Fibroblast of skin of scalp (primary cell): ENCODE results near the gene FCHO2.

Experiments
- DNase-seq: peaks from one replicate; pipeline ENCODE4 v3.0.0-alpha.2; 2013

The FCHO2 gene

DNA sequence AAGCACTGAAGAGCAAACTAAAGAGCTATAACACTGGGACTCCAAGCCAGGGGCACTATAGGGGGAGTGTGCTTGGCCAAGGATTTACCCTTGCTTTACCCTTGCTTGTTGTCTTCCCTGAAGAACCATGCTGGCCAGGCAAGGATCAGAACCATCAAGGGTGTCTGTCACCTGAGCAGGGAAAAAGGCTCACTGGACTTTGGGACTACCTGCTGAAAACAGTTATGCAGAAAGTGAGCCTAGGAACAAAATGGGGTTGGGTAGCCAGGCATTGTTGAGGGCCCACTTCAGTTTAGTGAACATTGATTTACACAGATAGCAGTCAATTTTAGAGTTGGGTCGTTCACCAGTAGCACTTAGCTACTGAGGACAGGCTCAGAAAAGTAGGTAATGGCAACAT lies 156.5 kb downstream of the FCHO2 start:
- DNase-seq, result no peak

- no peak for DNase-seq
Measured at GRCh38 chr5:73114044-73114688, 158.3 kb downstream of the FCHO2 start.

DNA sequence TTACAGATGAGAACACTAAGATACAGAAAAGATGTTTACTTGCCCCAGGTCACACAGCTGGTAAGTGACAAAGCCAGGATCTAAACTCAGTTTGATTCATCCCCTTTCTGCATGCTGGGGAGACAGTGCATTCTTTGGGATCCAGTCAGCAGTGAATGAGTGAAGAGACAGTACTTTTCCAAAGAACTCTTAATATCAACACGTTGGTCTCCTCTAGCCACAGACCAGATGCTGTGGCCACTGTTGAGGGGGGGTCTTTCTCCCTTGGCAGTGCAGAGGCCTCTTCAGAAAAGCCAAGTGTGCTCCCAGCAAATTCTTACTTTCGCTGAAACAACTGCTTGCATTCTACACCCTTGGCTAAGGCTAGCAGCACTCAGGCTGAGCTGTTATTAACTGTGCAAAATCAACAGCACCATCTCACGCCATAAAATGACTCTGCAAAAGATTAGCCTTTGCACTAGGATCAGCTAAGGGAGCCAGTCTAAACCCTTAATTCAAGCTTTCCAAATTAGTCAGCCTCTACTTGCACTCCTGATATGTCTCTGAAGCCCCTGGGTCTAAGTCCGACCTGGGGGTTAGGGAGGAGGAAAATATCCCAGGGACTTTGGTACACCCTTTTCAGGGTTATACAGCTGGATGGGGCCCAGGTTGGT lies 159.7 kb downstream of the FCHO2 start:
- peak; percentile 96 for DNase-seq

- peak; percentile 39 for DNase-seq
Measured at GRCh38 chr5:73116506-73116905, 160.7 kb downstream of the FCHO2 start.

DNA sequence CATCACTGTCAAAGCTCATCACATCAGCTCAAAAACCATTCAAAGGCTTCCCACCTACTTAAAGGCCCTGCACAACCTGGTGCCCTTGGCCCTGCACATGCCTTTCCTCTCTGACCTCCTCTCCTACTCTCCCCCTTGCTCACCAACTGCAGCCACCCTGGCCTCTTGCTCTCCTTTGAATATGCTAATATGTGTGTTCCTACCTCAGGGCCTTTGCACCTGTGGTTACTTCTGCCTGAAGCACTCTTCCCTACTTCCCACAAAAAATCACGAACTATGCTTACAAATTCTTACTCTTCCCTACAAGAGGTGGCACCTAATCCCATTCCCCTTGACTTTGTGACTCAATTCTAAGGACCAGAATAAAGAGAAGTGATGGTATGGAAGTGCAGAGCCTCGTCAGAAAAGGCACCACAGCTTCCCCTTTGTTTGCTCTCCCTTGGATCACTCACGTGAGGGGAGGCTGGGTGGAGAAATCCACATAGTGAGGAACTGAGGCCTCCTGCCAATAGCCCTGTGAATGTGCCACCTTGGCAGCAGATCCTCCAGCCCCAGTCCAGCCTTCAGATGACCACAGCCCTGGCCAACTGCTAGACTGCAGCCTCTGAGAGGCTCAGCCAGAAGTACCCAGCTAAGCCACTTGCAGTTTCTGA lies 161.4 kb downstream of the FCHO2 start:
- no peak for DNase-seq

DNA sequence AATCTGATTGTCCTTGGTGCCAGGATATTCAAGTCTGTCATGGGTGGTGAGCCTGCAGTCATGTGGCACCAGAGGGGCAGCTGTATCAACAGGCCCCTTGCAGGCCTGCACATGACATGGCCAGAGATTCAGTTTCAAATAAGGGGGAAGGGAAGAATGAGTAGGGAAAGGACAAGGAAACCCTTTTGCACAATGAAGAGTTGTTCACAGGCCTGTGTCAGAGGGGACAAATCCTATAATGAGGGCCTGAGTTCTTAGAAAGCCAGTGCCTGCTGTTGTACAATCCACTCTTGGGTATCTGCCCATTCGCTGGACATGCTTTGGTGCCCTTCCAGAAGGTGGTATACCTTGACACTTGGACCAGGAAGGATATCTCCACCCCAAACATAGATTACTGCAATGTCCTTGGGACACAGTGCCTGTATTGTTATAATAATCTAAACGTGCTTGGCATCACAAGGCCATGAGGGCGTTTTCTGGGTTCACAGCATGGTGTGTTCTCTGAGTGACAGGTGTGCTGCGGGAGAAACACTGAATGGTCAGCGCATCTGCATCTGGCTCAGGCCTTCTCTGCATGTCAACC lies 162.6 kb downstream of the FCHO2 start:
- DNase-seq, result no peak

DNA sequence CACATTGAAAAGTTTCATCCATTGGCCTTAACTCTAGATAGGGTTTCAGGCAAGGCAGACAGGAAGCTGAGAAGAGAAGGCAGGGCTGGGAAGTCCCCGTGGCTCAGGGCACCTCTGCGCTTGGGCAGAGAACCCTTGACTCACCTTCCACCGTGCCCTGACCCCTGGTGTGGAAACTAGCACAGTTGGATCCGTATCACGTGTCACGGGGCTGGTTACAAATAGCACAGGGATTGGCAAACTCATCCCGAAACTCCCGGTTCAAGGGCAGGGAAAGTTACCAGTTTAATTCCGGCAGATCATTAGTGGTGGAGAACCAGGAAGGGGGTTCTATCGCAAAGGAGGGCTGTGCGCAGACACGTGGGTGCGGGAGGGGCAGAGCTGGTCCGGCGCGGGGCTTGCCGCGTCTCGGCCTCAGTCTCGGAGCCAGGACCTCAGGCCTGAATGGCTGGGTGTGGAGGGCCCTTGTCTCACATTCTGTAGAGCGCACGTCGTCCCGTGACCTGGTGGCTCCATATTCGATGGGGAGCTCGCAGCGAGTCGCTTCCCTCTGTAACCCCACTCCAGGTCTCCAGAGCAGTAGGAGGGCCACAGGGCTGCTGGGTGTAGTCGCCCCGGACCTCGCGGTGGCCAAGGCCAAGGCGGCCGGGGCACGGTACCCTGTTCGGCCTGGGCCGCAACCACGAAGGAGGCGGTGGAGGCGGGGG lies 163.8 kb downstream of the FCHO2 start:
- no peak for DNase-seq

GRCh38 chr5:73120222-73121118 lies 164.6 kb downstream of the FCHO2 start, which contains the start of gene TMEM171:
Gene TMEM171 (plus strand): TSS chr5:73120575. CDS start chr5:73123374, 2,799 bp downstream.
- peak; percentile 46 for DNase-seq

- peak; percentile 57 for DNase-seq
Measured at GRCh38 chr5:73121119-73121463, 165.2 kb downstream of the FCHO2 start.

DNA sequence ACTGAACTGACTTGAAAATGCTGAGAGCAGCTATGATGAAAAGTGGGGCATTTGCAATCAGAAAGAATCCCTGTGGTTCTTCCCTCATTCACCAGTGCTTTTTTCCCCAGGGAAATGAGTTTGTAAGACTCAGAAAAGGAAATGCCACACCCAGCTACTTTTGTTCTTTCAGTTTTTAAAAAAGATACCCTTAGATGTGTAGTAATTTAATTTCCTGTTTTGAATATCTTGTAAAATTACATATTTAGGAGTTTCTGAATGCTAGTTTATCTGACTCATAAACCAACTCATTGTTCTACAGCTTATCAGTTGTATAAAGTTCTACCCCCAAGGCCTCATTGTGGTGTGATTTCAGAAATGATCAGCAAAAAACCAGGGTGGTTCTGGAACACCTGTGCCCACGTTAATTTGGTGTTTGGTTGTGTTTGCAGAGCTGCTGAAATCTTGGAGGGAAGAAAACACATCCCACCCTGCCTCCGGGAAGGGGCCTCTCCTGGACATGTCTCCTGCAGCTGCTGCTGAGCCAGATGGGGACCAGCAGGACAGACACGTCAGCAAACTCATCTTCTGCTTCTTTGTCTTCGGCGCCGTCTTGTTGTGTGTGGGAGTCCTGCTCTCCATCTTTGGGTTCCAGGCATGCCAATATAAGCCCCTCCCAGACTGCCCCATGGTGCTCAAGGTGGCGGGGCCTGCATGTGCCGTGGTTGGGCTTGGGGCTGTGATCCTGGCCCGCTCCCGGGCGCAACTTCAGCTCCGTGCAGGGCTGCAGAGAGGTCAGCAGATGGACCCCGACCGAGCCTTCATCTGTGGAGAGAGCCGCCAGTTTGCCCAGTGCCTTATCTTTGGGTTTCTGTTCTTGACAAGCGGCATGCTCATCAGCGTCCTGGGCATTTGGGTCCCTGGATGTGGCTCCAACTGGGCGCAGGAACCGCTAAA lies 167.3 kb downstream of the FCHO2 start:
- peak; percentile 86 for DNase-seq

- no peak for DNase-seq
Measured at GRCh38 chr5:73125289-73125688, 169.4 kb downstream of the FCHO2 start.

- no peak for DNase-seq
Measured at GRCh38 chr5:73126381-73126780, 170.5 kb downstream of the FCHO2 start.

- DNase-seq, result no peak
Measured at GRCh38 chr5:73126957-73127356, 171.1 kb downstream of the FCHO2 start.

GRCh38 chr5:73129143-73129542 lies 173.3 kb downstream of the FCHO2 start:
- no peak for DNase-seq

- no peak for DNase-seq
Measured at GRCh38 chr5:73130811-73131210, 175.0 kb downstream of the FCHO2 start.

DNA sequence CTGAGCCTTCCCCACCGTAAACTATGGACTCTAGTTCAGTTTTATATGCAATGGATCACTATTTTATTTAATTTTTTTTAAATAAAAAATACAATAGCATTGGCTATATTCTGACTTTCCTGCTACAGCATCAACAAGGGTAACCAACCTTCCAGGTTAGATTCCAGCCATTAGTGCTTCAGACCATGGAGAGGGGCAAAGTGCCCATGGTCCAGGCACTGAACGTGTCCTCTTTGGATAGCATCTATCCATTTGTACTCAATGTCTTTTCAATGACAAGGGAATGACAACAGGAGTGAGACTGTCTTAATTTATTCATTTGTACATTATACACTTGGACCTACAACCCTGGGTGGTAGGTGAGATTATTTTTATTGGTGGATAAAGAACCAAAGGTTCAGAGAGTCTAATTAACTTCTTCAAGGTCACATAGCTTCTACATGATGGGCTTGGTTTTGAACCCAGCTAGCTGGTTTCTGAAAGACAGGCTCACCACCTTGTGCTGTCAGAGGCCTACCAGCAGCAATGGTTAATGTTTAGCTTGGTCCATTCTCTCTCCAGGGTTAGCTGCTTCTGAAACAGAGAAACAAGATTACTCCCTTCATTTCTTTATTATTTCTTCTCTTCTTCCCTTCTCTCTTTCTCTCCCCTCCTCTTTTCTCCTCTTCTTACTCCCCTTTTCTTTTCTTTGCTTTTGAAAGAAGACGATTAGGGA lies 176.0 kb downstream of the FCHO2 start:
- no peak for DNase-seq

DNA sequence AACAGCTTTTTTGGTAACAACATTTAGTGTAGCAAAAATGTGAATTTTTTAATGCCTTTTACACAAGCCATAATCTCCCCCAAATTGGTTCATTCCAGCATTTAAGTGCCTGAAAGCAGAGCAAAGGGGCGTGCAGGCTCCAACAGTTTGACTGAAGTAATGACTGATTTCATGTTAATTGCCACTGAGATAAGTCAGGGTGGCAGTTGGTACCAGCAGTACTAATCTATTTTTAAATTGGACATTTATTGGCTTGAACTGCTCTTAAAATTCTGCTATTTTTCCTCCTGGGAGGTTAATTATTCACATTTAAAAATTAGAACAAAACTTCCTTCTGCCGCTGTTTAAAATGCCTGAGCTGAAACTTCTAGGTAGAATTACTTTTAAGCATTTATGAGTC lies 176.9 kb downstream of the FCHO2 start:
- DNase-seq, result no peak

DNA sequence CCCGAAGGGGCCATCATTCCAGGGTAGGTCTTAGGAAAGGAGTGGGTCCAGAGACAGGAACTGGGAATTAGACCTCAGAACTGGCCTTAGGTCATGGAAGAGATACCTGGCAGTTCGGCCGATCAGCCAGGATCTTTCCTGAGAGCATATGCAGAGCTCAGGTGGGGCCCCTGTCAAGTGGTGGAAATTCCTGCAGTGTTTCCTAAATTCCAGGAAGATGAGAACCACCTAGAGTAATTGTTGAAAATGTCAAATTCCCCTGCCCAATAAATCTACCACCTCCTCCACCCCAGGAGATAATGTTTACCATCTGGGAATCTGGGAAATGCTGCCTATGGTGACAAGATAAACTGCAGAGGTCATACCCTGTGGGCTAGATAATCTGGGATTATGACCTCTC lies 179.2 kb downstream of the FCHO2 start:
- no peak for DNase-seq

DNA sequence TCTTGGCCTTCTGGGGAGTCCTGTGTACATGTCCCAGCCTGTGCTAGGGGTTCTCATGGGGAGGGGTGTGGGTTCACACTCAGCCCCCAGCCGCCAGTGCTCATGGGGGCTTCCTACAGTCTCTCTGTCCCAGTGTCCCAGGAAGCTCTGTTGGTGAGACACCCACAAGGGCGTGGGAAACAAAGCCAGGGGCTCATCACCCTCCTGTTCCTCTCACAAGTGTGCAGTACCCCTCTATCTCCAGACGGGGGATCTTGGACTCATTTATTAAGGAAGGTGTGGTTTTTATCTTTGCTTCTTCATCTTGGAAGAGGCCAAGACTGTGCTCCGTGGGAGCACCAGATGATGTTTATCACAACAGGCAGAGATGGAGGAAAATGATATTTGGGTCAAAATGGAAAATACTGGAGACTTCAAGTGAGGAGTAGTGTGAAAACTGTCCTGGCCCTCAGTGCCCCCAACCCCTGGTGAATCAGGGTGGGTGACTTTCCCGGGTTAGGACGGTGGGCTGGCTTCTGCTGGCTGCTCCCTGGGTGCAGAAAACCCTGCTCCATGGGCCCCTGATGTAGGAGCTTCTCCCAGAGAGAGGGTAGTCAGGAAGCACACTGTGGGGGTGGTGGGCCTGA lies 179.7 kb downstream of the FCHO2 start:
- peak; percentile 77 for DNase-seq
